Pulmonary artery endothelial cell (primary cell): Measurements from ENCODE around the gene KCNMB4. TPM values are rescaled to one million over a fixed set of nuclear protein-coding genes. Genes with fewer than 3 reads are reported as not detected.

Source experiments
- DNase-seq: peaks from one replicate; pipeline ENCODE4 v3.0.0-alpha.2; 2011; ENCODE audit warnings: low read depth, low spot score
- total RNA-seq: library from RNA; depleted of rRNA; stranded (reverse); fragments of >200 nt; gene quantifications from 2 replicates; pipeline ENCODE4 v1.2.3, GENCODE V29; 2014

Gene KCNMB4
- total RNA-seq, 1 donor from 2014 or later: 3.8 TPM

GRCh38 chr12:70430400-70430799, 64.3 kb downstream of the KCNMB4 start:
- no peak for DNase-seq

- no peak for DNase-seq
Observed at GRCh38 chr12:70436836-70437235, 70.7 kb downstream of the KCNMB4 start.

- no peak for DNase-seq
Observed at GRCh38 chr12:70443062-70443673, 77.1 kb downstream of the KCNMB4 start.

DNA sequence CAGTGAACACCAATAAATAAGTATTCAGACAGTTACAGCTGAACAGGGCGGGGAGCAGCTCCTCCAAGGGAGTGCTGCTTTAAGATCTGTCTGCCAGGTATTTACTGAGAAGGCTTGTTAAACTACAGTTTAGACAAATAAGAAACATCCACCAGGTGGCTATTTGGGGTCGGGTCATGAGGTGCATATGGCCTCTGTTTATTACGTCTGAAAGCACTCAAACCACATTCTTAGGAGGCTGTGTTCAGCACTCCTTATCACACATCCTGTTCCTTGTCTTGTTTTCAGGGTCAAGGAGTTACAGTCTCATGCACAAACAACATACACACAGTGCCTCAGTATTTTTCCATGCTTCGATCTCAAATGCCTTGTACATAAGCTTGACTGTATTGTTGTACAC, 78.8 kb downstream of the KCNMB4 start:
- peak; percentile 35 for DNase-seq

- no peak for DNase-seq
Observed at GRCh38 chr12:70448371-70448770, 82.3 kb downstream of the KCNMB4 start.

GRCh38 chr12:70449074-70449752, 83.1 kb downstream of the KCNMB4 start:
- DNase-seq: no peak

- no peak for DNase-seq
Observed at GRCh38 chr12:70449753-70450341, 83.8 kb downstream of the KCNMB4 start.

GRCh38 chr12:70451528-70451927, 85.4 kb downstream of the KCNMB4 start:
- no peak for DNase-seq

GRCh38 chr12:70456953-70457352, 90.9 kb downstream of the KCNMB4 start:
- no peak for DNase-seq

- no peak for DNase-seq
Observed at GRCh38 chr12:70459786-70460185, 93.7 kb downstream of the KCNMB4 start.

DNA sequence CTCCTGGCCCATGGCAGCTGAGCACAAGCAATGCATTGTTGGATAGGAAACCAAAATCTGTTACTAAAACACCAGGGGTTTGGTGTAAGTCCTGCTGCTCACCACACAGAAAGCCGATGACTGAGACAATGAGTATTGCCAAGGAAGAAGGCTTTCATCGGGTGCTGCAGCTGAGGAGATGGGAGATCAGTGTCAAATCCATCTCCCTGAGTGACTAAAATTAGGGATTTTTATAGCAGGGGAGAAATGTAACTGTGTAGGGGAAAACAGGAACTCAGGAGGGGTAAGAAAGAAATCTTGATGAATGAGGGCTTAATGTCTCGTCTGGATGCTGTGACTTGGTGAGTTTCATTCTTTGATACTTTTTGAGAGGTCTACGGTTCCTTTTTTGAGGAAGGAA, 97.9 kb downstream of the KCNMB4 start:
- no peak for DNase-seq

DNA sequence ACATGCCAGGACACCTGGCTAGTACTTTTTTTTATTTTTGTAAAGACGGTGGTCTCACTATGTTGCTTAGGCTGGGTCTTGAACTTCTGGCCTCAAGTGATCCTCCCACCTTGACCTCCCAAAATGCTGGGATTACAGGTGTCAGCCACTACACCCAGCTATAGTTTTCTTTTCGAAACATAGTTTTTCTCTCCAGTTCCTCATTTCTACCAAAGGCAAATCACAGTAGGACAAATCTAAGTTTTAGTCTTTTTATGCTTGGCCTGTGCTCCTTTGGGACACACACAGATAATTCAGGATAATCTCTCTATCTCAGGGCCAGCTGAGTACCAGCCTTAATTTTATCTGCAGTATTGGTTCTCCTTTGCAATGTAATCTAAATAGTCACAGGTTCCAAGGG, 100.7 kb downstream of the KCNMB4 start:
- no peak for DNase-seq

DNA sequence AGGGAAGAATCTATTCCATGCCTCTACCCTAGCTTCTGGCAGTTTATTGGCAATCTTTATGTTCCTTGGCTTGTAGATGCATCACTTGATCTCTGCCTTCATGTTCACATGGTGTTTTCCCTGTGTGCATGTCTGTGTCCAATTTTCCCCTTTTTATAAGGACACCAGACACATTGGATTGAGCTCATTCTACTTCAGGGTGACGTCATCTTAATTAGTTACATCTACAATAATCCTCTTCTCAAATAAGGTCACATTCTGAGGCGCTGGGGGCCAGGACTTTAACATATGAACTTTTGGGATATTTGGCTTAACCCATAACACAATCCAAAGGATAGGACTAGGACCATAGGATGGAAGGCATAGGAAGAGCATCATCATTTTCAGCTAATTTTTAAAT, 101.4 kb downstream of the KCNMB4 start:
- DNase-seq: no peak

DNA sequence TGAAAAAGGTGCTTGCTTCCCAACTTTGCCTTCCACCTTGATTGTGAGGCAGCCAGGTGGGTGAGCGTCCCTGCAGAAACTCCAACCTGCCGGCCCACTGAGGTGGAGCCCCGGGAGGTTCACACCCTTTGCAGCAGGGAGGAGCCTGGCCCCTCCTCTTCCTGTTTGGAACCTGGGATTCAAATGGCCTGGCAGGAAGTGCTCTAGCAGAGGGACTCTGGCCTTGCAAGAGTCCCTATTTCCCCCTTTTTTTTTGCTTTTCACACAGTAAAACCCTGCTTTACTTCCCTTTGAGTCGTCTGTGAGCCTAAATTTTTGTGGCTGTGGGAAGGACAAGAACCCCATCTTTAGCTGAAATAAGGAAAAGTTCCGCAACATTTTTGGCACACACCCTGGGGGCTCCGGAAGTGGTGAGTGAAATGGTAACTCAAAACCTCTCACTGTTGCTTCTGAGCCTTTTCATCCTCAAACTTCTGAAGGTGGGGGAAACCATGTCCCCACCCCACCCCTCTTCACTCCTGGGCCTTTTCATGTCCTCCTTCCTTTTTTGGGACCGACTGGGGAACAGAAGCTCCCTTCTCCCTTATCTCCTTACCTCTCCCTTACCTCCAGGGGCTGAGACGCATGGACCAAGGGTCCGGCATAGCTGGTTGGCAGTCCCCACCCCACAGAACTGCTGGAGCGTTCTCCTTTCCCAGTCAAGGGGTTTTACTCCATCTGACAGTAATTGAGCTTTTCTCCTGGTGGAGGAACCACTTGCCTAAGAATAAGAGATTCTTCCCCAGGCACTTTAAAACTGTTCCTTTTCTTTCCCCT, 102.0 kb downstream of the KCNMB4 start:
- DNase-seq: no peak

DNA sequence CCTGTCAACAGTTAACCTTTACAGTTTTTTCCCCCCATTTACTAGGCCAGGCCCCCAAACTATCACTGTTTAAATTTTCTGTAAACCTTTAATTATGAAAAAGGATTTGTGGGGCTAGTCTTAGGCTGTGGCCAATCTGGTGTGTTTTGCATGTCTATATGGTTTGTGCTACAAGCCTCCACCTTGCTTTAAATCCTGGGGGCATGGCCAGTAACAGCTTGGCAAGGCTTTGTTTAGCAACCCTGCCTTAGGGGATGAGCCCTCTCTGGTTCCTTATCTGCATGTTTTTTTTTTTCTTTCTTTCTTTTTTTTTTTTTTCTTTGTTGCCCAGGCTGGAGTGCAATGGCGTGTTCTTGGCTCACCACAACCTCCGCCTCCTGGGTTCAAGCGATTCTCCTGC, 102.7 kb downstream of the KCNMB4 start:
- no peak for DNase-seq

GRCh38 chr12:70469221-70469820, 103.2 kb downstream of the KCNMB4 start:
- DNase-seq: no peak

DNA sequence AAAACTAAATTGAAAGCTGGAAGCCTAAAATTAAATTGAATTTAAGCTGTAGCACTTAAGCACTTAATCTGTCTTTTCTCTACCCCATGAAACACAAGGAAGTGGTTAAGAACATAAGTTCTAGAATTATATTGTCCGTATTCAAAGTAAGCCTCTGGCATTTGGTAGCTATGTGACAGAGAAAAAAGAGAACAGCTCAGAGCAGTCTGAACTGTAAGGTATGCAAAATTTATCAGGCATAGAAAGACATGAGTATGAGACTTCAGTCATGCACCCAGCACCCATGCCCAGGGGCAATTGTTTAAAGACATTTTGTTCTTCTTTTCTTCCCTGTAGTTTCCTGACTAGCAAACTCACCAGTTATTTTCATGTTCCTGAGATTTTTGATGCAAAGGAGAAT, 116.7 kb downstream of the KCNMB4 start:
- no peak for DNase-seq

Other genes with a start within 250 kb of the KCNMB4 start
- 124 and 187 TPM in 2 replicates for gene CNOT2, start 122.9 kb upstream of the KCNMB4 start, total RNA-seq